Caco-2 (cell line): ENCODE results near the gene RNU6-8. TPM values are rescaled to one million over a fixed set of nuclear protein-coding genes. Genes with fewer than 3 reads are reported as not detected.

Source experiments
- BruUV-seq: library from RNA; stranded (reverse); fragments of 400-500 nt; replicated peaks from 2 replicates; lab custom pipeline; 2021; lab: Mats Ljungman, UMichigan
- CTCF ChIA-PET: fragments of 300-600 bp; sonication (Branson Sonifier 250); formaldehyde crosslinking; loops from one replicate; lab custom pipeline; 2022; ENCODE audit warnings: antibody characterized with exemption; lab: Charles Lee
- POLR2A ChIA-PET: fragments of 300-600 bp; sonication (Branson Sonifier 250); formaldehyde crosslinking; loops from one replicate; lab custom pipeline; 2022; ENCODE audit warnings: antibody characterized with exemption; lab: Charles Lee
- DNase-seq, 2 experiments: peaks; one replicate each; pipeline versions ENCODE4 v3.0.0 to v3.0.0-alpha.2; 2020 to 2022
- H3K27me3 ChIP-seq: replicated peaks from 2 replicates; pipeline ENCODE4 v1.6.0; 2011; ENCODE audit warnings: low read length; ENCODE audit not compliant: control insufficient read depth, insufficient read depth
- H3K36me3 ChIP-seq: 2 replicates; pipeline ENCODE4 v1.5.1; 2011; ENCODE audit warnings: low read length; ENCODE audit not compliant: control insufficient read depth, insufficient read depth
- H3K4me1 ChIP-seq: fragments of 250-450 bp; sonication (Bioruptor Pico); 2 replicates; pipeline ENCODE4 v1.5.1; 2020; ENCODE audit warnings: mild to moderate bottlenecking
- H3K4me3 ChIP-seq: 2 replicates; pipeline ENCODE4 v1.5.1; 2011; ENCODE audit warnings: low read depth, mild to moderate bottlenecking, control low read depth, low read length
- H3K9me3 ChIP-seq: fragments of 250-450 bp; sonication (Bioruptor Pico); 2 replicates; pipeline ENCODE4 v1.5.1; 2020; ENCODE audit warnings: mild to moderate bottlenecking, moderate library complexity
- H3K27ac Mint-ChIP-seq: one replicate; pipeline ENCODE4 v1.8.0; 2022; ENCODE audit warnings: mixed read lengths; ENCODE audit not compliant: unreplicated experiment
- H3K27me3 Mint-ChIP-seq: one replicate; pipeline ENCODE4 v1.8.0; 2022; ENCODE audit warnings: mixed read lengths; ENCODE audit not compliant: insufficient read depth, unreplicated experiment
- H3K36me3 Mint-ChIP-seq: one replicate; pipeline ENCODE4 v1.8.0; 2022; ENCODE audit warnings: mild to moderate bottlenecking, mixed read lengths; ENCODE audit not compliant: insufficient read depth, unreplicated experiment
- H3K4me1 Mint-ChIP-seq: one replicate; pipeline ENCODE4 v1.8.0; 2022; ENCODE audit warnings: low read depth, mixed read lengths; ENCODE audit not compliant: unreplicated experiment
- H3K4me3 Mint-ChIP-seq: one replicate; pipeline ENCODE4 v1.8.0; 2022; ENCODE audit warnings: mild to moderate bottlenecking, moderate library complexity, mixed read lengths; ENCODE audit not compliant: unreplicated experiment
- H3K9me3 Mint-ChIP-seq: one replicate; pipeline ENCODE4 v1.8.0; 2022; ENCODE audit warnings: mixed read lengths; ENCODE audit not compliant: unreplicated experiment
- intact Hi-C: fragments of 100-400 bp; cut with micrococcal nuclease; formaldehyde crosslinking; loops from one replicate; pipeline ENCODE4 v1.10.0; 2022; ENCODE audit not compliant: unreplicated experiment
- total RNA-seq: library from RNA; stranded (reverse); gene quantifications from 2 replicates; pipeline ENCODE4 v1.2.3, GENCODE V29; 2022
- TF ChIP-seq, protein P1 (sequence below), 2 experiments: fragments of 200-600 bp in 1 of 2; IDR thresholded peaks; 1 replicate in 1 of 2; 2 replicates in 1 of 2; pipeline versions ENCODE4 v1.5.1 to v1.8.0; 2011 to 2022; ENCODE audit warnings: antibody characterized with exemption in 1 of 2, control low read depth in 1 of 2, inconsistent platforms in 1 of 2, low read depth in 1 of 2, low read length in 1 of 2, mild to moderate bottlenecking in 1 of 2, moderate library complexity in 1 of 2; ENCODE audit not compliant: insufficient read depth in 1 of 2, severe bottlenecking in 1 of 2, unreplicated experiment in 1 of 2

RNU6-8 gene
- total RNA-seq, 1 experiment from 2014 or later, result not detected

DNA sequence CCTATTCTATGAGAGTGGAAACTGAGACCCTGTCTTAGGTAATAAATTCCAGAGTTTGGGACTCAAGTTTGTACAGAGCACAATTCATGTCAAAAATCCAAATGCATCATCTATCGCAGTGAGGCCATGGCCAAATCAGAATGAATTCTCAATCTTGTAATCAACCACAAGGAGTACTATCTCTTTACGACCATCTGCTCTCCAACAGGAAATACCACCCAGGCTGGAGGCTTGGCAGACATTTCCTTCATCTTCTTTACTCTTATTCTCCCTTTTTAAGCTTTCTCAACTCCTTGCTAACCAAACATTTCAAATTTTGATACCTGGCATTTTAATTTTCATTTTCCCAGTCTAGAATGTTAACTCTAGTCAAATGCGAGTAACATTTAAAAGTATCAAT is 33.9 kb downstream of the RNU6-8 start:
- peaks cover 7% of the 10 kb centered on the region for H3K36me3 Mint-ChIP-seq
- Histone ChIP-seq H3K4me3 (no peak overlapping the region), H3K36me3 (no peaks in the 10 kb centered on the region), H3K4me1 (no peaks in the 10 kb centered on the region), H3K27me3 (no peaks in the 10 kb centered on the region), H3K9me3 (no peaks in the 10 kb centered on the region)
- CTCF ChIA-PET, result no interaction called here
- no peaks in the 10 kb centered on the region for H3K27me3 Mint-ChIP-seq
- H3K9me3 Mint-ChIP-seq, result no peaks in the 10 kb centered on the region
- no peaks in the 10 kb centered on the region for H3K4me1 Mint-ChIP-seq
- TF ChIP-seq, protein P1, sequence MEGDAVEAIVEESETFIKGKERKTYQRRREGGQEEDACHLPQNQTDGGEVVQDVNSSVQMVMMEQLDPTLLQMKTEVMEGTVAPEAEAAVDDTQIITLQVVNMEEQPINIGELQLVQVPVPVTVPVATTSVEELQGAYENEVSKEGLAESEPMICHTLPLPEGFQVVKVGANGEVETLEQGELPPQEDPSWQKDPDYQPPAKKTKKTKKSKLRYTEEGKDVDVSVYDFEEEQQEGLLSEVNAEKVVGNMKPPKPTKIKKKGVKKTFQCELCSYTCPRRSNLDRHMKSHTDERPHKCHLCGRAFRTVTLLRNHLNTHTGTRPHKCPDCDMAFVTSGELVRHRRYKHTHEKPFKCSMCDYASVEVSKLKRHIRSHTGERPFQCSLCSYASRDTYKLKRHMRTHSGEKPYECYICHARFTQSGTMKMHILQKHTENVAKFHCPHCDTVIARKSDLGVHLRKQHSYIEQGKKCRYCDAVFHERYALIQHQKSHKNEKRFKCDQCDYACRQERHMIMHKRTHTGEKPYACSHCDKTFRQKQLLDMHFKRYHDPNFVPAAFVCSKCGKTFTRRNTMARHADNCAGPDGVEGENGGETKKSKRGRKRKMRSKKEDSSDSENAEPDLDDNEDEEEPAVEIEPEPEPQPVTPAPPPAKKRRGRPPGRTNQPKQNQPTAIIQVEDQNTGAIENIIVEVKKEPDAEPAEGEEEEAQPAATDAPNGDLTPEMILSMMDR (IDR thresholded peaks at IDR 0.05; ENCODE audit: insufficient read depth in 1 of 2, low read depth in 1 of 2, low read length in 1 of 2, severe bottlenecking in 1 of 2, unreplicated experiment in 1 of 2), result no peak
- POLR2A ChIA-PET, result no interaction called here
- no TSS peak for BruUV-seq
- intact Hi-C loops, result no loop called here
- H3K4me3 Mint-ChIP-seq, result no peak overlapping the region
- no peak for DNase-seq
- H3K27ac Mint-ChIP-seq, result no peak overlapping the region

- H3K9me3 Mint-ChIP-seq, result no peaks in the 10 kb centered on the region
- no peaks in the 10 kb centered on the region for H3K4me1 ChIP-seq
Observed at GRCh38 chr14:32167907-32168306, 35.2 kb downstream of the RNU6-8 start.

DNA sequence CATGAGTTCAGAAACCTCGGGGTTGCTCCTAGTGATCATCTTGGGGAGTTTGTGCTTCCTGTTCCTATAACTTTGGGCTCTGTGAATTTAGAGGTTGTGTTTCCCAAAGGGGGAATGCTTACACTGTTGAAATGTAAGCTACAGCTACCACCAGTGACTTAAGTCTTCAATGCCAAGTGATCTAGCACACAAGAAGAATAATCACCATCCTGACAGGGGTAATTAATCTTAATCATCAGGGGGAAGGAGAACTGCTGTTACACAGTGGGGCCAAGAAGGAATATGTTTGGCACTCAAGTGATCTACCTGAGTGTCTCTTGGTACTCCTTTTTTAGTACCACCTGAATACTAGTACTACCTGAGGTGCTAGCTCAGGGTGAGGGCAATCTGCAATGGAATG is 36.1 kb downstream of the RNU6-8 start:
- Mint-ChIP-seq H3K27ac (no peak overlapping the region), H3K36me3 (peaks cover 20% of the 10 kb centered on the region), H3K9me3 (no peaks in the 10 kb centered on the region), H3K4me1 (no peaks in the 10 kb centered on the region), H3K4me3 (no peak overlapping the region), H3K27me3 (no peaks in the 10 kb centered on the region)
- Histone ChIP-seq H3K9me3 (no peaks in the 10 kb centered on the region; the same call in 1 of the 2 replicates), H3K27me3 (no peaks in the 10 kb centered on the region), H3K4me3 (no peak overlapping the region), H3K4me1 (no peaks in the 10 kb centered on the region), H3K36me3 (no peaks in the 10 kb centered on the region)
- TF ChIP-seq, protein P1 (IDR thresholded peaks at IDR 0.05; ENCODE audit: insufficient read depth in 1 of 2, low read depth in 1 of 2, low read length in 1 of 2, severe bottlenecking in 1 of 2, unreplicated experiment in 1 of 2), result no peak
- ChIA-PET CTCF (no interaction called here), POLR2A (no interaction called here)
- no TSS peak for BruUV-seq
- intact Hi-C loops, result no loop called here
- DNase-seq, result no peak

More at GRCh38 chr14:32167907-32168306, 35.2 kb downstream of the RNU6-8 start:
- Histone ChIP-seq H3K9me3 (no peaks in the 10 kb centered on the region), H3K36me3 (no peaks in the 10 kb centered on the region), H3K4me3 (no peak overlapping the region), H3K27me3 (no peaks in the 10 kb centered on the region)
- H3K27ac Mint-ChIP-seq, result no peak overlapping the region
- BruUV-seq, result no TSS peak
- DNase-seq, result no peak
- peaks cover 12% of the 10 kb centered on the region for H3K36me3 Mint-ChIP-seq
- TF ChIP-seq, protein P1 (IDR thresholded peaks at IDR 0.05; ENCODE audit: insufficient read depth in 1 of 2, low read depth in 1 of 2, low read length in 1 of 2, severe bottlenecking in 1 of 2, unreplicated experiment in 1 of 2), result no peak
- no peaks in the 10 kb centered on the region for H3K4me1 Mint-ChIP-seq
- no peaks in the 10 kb centered on the region for H3K27me3 Mint-ChIP-seq
- ChIA-PET CTCF (no interaction called here), POLR2A (no interaction called here)
- intact Hi-C loops, result no loop called here
- H3K4me3 Mint-ChIP-seq, result no peak overlapping the region
